HG02981 (cell line): ENCODE results near the gene GAL.

ENCODE experiments used
- ATAC-seq: cut with Tn5 transposase; IDR thresholded peaks from one replicate; pipeline ENCODE4 v1.9.1; 2021; ENCODE audit warnings: mild to moderate bottlenecking, moderate library complexity; ENCODE audit not compliant: unreplicated experiment

GAL gene

GRCh38 chr11:68707527-68707926, 23.2 kb downstream of the GAL start:
- no peak for ATAC-seq

DNA sequence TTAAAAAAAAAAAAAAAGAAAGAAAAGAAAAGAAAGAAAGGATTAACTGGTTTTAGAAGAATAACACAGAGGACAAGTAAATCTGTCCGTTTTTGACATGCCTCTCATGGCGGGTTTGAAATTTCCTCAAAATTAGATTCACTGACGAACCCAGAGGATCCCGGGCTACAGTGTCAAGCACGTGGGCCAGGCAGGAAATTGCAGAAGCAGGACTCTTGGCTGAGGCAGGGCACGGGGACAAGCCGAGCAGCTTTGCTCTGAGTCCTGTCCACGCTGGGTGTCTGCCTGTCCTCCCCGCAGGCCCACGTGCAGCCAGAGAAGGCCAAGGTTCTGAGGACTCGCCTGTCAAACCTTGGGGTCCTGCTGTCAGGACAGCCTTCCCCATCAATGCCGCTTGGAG, 24.7 kb downstream of the GAL start:
- ATAC-seq: no peak

- ATAC-seq: no peak
Observed at GRCh38 chr11:68710409-68710808, 26.1 kb downstream of the GAL start.

DNA sequence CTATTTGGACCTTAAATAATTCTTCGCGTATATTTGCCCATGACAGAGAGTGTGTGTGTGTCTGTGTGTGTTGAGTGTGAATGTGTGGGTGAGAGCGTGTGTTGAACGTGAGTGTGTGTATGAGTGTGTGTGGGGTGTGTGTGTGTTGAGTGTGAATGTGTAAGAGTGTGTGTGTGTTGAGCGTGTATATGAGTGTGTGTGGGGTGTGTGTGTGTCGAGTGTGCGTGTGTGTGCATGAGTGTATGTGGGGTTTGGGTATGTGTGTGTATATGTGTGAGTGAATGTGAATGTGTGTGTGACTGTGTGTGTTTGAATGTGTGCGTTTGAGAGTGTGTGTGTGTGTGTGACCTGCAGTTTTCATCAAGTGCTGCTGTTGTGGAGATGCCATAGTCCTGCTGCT, 26.8 kb downstream of the GAL start:
- no peak for ATAC-seq

GRCh38 chr11:68714060-68714856, 29.9 kb downstream of the GAL start:
- ATAC-seq: no peak

GRCh38 chr11:68715456-68716122, 31.2 kb downstream of the GAL start:
- ATAC-seq: no peak

GRCh38 chr11:68721075-68721474, 36.7 kb downstream of the GAL start:
- ATAC-seq: no peak

DNA sequence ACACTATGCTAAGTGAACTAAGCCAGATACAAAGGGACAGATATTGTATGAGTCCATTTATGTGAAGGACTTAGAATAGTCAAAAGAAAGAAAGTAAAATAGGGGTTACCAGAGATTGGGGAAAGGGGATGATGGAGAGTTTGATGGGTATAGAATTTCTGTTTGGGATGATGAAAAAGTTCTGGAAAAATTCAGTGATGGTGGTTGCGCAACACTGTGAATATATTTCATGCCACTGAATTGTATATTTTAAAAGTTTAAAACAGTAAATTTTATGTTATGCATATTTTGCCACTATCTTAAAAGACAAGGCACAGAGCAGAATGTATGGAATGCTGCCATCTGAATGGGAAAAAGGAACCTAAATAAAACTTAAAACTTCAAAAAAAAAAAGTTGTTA, 37.8 kb downstream of the GAL start:
- ATAC-seq: no peak

DNA sequence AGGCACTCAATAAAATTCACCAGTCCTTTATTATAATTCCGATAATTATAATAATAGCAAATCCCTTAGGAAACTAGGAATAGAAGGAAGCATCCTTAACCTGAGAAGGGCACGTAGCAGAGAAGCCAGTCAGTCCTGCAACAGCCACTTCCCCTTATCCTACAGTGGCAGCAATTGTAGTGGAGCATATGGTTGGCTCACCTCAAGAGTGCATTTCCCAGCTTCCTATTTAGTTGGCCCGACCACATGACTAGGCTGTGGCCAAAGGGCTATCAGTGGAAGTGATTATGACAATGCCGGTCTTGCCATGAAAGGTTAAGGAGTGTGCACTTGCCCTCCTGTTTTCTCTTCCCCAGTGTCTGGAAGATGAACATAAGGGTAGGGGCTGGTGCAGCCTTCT, 39.9 kb downstream of the GAL start:
- no peak for ATAC-seq

DNA sequence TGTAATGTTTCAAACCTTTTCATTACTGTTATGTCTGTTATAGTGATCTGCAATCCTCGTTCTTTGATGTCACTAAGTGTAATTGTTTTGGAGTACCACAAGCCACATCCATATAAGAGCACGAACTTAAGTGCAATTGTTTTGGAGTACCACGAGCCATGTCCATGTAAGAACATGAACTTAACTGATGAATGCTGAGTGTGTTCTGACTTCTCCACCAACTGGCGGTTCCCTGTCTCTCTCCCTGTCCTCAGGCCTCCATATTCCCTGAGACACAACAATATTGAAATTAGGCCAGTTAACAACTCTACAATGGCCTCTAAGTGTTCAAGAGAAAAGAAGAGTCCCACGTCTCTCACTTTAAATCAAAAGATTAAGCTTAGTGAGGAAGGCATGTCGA, 43.4 kb downstream of the GAL start:
- no peak for ATAC-seq

- no peak for ATAC-seq
Observed at GRCh38 chr11:68734111-68734510, 49.8 kb downstream of the GAL start.

GRCh38 chr11:68735125-68735524, 50.8 kb downstream of the GAL start:
- no peak for ATAC-seq

GRCh38 chr11:68735646-68736045, 51.3 kb downstream of the GAL start:
- ATAC-seq: no peak
